Muscle of arm (tissue), 12 donors: ENCODE results near the gene GAB2. TPM values are rescaled to one million over a fixed set of nuclear protein-coding genes. Genes with fewer than 3 reads are reported as not detected.

Source experiments
- DNase-seq: peaks from one replicate; pipeline ENCODE4 v3.0.0-alpha.2; 2013
- polyA plus RNA-seq, 12 donors: library from polyadenylated mRNA; unstranded; fragments of 120-200 nt; gene quantifications; one replicate each; pipeline ENCODE4 v1.2.1, GENCODE V29; 2013; ENCODE audit not compliant: insufficient read length in 12 of 12

GAB2 gene
- polyA plus RNA-seq, 12 donors = 11.2 to 19.4 (median 12.9) TPM; not detected in 1

- no peak for DNase-seq
Observed at GRCh38 chr11:78403781-78404180, 13.8 kb downstream of the GAB2 start.

GRCh38 chr11:78402847-78403246 is 14.8 kb downstream of the GAB2 start:
- DNase-seq = no peak

GRCh38 chr11:78400702-78401101 is 16.9 kb downstream of the GAB2 start:
- DNase-seq = no peak

- no peak for DNase-seq
Observed at GRCh38 chr11:78400116-78400515, 17.5 kb downstream of the GAB2 start.

- no peak for DNase-seq
Observed at GRCh38 chr11:78399136-78399535, 18.5 kb downstream of the GAB2 start.

GRCh38 chr11:78398715-78399114 is 18.9 kb downstream of the GAB2 start:
- DNase-seq = no peak

GRCh38 chr11:78397398-78397797 is 20.2 kb downstream of the GAB2 start:
- DNase-seq = no peak

GRCh38 chr11:78395597-78395996 is 22.0 kb downstream of the GAB2 start:
- no peak for DNase-seq

- DNase-seq = no peak
Observed at GRCh38 chr11:78392854-78393253, 24.8 kb downstream of the GAB2 start.

GRCh38 chr11:78391424-78391823 is 26.2 kb downstream of the GAB2 start:
- DNase-seq = no peak

- no peak for DNase-seq
Observed at GRCh38 chr11:78390809-78391208, 26.8 kb downstream of the GAB2 start.

- DNase-seq = no peak
Observed at GRCh38 chr11:78386215-78386941, 31.2 kb downstream of the GAB2 start.

- DNase-seq = no peak
Observed at GRCh38 chr11:78385205-78385604, 32.4 kb downstream of the GAB2 start.

GRCh38 chr11:78384231-78384630 is 33.4 kb downstream of the GAB2 start:
- DNase-seq = no peak

GRCh38 chr11:78381865-78382264 is 35.8 kb downstream of the GAB2 start:
- DNase-seq = no peak

GRCh38 chr11:78380615-78381051 is 37.0 kb downstream of the GAB2 start:
- DNase-seq = no peak

GRCh38 chr11:78379039-78379670 is 38.5 kb downstream of the GAB2 start:
- DNase-seq = no peak

- DNase-seq = no peak
Observed at GRCh38 chr11:78377625-78378418, 39.8 kb downstream of the GAB2 start.

GRCh38 chr11:78376858-78377257 is 40.8 kb downstream of the GAB2 start:
- no peak for DNase-seq

GRCh38 chr11:78374917-78375316 is 42.7 kb downstream of the GAB2 start:
- DNase-seq = no peak

- DNase-seq = no peak
Observed at GRCh38 chr11:78373689-78374088, 43.9 kb downstream of the GAB2 start.

GRCh38 chr11:78372114-78372768 is 45.4 kb downstream of the GAB2 start:
- DNase-seq = no peak
